Sigmoid colon (tissue), 7 donors: Measurements from ENCODE around the gene MPV17L2. TPM values are rescaled to one million over a fixed set of nuclear protein-coding genes. Genes with fewer than 3 reads are reported as not detected.

ENCODE experiments used
- DNase-seq: peaks from one replicate; pipeline ENCODE4 v3.0.0-alpha.2; 2019
- H3K27ac ChIP-seq, 4 donors: fragments of 200-600 bp; sonication (generic); one replicate each; pipeline ENCODE4 v1.5.1; 2016 to 2019; ENCODE audit warnings: mild to moderate bottlenecking in 1 of 4
- H3K27me3 ChIP-seq, 3 donors: fragments of 200-600 bp; sonication (generic); one replicate each; pipeline ENCODE4 v1.5.1; 2019; ENCODE audit warnings: mild to moderate bottlenecking in 1 of 3
- H3K36me3 ChIP-seq, 4 donors: fragments of 200-600 bp; sonication (generic); one replicate each; pipeline ENCODE4 v1.5.1; 2016 to 2019
- H3K4me1 ChIP-seq, 4 donors: fragments of 200-600 bp; sonication (generic); one replicate each; pipeline ENCODE4 v1.5.1; 2017 to 2019
- H3K4me3 ChIP-seq, 4 donors: fragments of 200-600 bp; sonication (generic); one replicate each; pipeline ENCODE4 v1.5.1; 2017 to 2019; ENCODE audit warnings: mild to moderate bottlenecking in 2 of 4, moderate library complexity in 1 of 4
- H3K9me3 ChIP-seq, 4 donors: fragments of 200-600 bp in 3 of 4; sonication (generic) in 3 of 4; one replicate each; pipeline versions ENCODE4 v1.5.1 to v1.6.1; 2013 to 2019
- EP300 ChIP-seq, 4 donors: sonication (generic); formaldehyde crosslinking; IDR thresholded peaks; one replicate each; pipeline ENCODE4 v1.6.1; 2017; ENCODE audit warnings: antibody characterized with exemption in 4 of 4
- POLR2A ChIP-seq, 2 donors: fragments of 450-650 bp; IDR thresholded peaks; one replicate each; pipeline ENCODE4 v1.6.1; 2016; ENCODE audit warnings: antibody characterized with exemption in 2 of 2, mild to moderate bottlenecking in 2 of 2, moderate library complexity in 2 of 2
- POLR2AphosphoS5 ChIP-seq, 4 donors: sonication (generic); formaldehyde crosslinking; IDR thresholded peaks; one replicate each; pipeline ENCODE4 v1.6.1; 2017; ENCODE audit warnings: antibody characterized with exemption in 4 of 4
- WGBS, 2 donors: extraction: QIAGEN DNeasy Blood & Tissue Kit; methylation state at CpG; one replicate each; pipeline ENCODE4 v1.1.7; 2013; 5-methylcytosine and 5-hydroxymethylcytosine counted together
- intact Hi-C: fragments of 100-400 bp; cut with DNase I; formaldehyde crosslinking; loops from one replicate; pipeline ENCODE4 v1.15.1; 2023
- polyA plus RNA-seq, 3 donors: library from polyadenylated mRNA; stranded (reverse); fragments of 200-250 nt; gene quantifications; one replicate each; pipeline ENCODE4 v1.2.3, GENCODE V29; 2013
- total RNA-seq, 4 donors: library from RNA; depleted of rRNA; stranded (reverse); fragments of >200 nt; gene quantifications; one replicate each; pipeline ENCODE4 v1.1.0, GENCODE V29; 2016
- TF ChIP-seq, protein P1 (sequence below), 4 experiments: fragments of 450-650 bp in 3 of 4; fragments of 200-600 bp in 1 of 4; IDR thresholded peaks; one replicate each; pipeline ENCODE4 v1.5.1; 2016 to 2019; ENCODE audit warnings: antibody characterized with exemption in 4 of 4, mild to moderate bottlenecking in 3 of 4, moderate library complexity in 2 of 4
- donor health status: healthy with polysubstance abuse.
- donor health status: Bipolar disorder and iron deficiency.
- donor health status: healthy.

MPV17L2 gene
- total and polyA plus RNA-seq, 7 donors: 9.0 to 37.3 (median 18.9) TPM

DNA sequence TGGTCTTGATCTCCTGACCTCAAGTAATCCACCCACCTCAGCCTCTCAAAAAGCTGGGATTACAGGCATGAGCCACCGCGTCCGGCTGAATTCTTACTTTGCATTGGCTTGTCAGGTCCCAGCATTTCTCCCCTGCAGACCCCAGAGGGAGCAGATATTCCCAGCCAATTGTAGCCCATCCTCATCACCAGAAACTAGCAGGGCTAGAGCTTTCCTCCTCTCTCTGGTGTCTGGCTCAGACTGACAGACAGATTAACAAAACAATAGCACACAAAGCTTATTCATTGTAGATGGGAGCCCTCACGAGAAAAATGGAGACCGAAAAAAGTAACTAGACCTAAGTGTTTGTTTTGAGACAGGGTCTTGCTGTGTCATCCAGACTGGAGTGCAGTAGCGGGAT is 7.5 kb upstream of the MPV17L2 start:
- intact Hi-C loops: no loop called here
- Histone ChIP-seq H3K4me3 (no peak overlapping the region), H3K36me3 (no peaks in the 10 kb centered on the region), H3K9me3 (no peaks in the 10 kb centered on the region), H3K4me1 (no peaks in the 10 kb centered on the region), H3K27ac (no peak overlapping the region), H3K27me3 (no peaks in the 10 kb centered on the region)
- DNase-seq: no peak
- WGBS, 2 donors: 82 to 89% methylated on average over 6 of the region's 6 CpGs
- TF ChIP-seq POLR2A (IDR thresholded peaks at IDR 0.05) (no peak), POLR2AphosphoS5 (IDR thresholded peaks at IDR 0.05) (no peak), EP300 (IDR thresholded peaks at IDR 0.05) (no peak)
- TF ChIP-seq, protein P1, sequence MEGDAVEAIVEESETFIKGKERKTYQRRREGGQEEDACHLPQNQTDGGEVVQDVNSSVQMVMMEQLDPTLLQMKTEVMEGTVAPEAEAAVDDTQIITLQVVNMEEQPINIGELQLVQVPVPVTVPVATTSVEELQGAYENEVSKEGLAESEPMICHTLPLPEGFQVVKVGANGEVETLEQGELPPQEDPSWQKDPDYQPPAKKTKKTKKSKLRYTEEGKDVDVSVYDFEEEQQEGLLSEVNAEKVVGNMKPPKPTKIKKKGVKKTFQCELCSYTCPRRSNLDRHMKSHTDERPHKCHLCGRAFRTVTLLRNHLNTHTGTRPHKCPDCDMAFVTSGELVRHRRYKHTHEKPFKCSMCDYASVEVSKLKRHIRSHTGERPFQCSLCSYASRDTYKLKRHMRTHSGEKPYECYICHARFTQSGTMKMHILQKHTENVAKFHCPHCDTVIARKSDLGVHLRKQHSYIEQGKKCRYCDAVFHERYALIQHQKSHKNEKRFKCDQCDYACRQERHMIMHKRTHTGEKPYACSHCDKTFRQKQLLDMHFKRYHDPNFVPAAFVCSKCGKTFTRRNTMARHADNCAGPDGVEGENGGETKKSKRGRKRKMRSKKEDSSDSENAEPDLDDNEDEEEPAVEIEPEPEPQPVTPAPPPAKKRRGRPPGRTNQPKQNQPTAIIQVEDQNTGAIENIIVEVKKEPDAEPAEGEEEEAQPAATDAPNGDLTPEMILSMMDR (IDR thresholded peaks at IDR 0.05): no peak

GRCh38 chr19:18190278-18190677 is 2.7 kb upstream of the MPV17L2 start:
- intact Hi-C loops: loop anchor here (5.0 kb wide), 1 partner anchor 38 kb away; the partner anchor contains the start of gene PIK3R2

DNA sequence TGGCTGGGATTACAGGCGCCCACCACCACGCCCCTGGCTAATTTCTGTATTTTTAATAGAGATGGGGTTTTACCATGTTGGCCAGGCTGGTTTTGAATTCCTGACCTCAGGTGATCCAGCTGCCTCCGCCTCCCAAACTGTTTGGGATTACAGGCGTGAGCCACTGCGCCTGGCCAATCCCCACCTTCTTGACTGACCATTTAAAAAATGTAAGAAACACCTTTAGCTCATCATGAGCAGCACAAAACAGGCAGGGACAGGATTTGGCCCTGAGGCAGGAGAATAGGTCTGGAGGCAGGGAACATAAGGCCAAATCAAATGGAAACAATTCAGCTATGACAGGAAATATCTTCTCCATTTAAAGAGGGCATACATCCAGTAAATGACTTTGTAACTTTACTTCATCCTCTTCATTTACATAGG is 1.4 kb upstream of the MPV17L2 start:
- peak overlapping the region; percentile 93 to 99 (median 96) for H3K27ac ChIP-seq
- peak overlapping the region in 3 of 4 donors; percentile 55 to 91 (median 70) for H3K4me3 ChIP-seq
- no peak for DNase-seq
- H3K27me3 ChIP-seq: no peaks in the 10 kb centered on the region
- peaks cover 0 to 31% (median 24%) of the 10 kb centered on the region in 4 donors for H3K4me1 ChIP-seq
- intact Hi-C loops: loop anchor here (5.0 kb wide), 1 partner anchor 39 kb away; the partner anchor contains the start of gene PIK3R2
- TF ChIP-seq POLR2AphosphoS5 (IDR thresholded peaks at IDR 0.05) (no peak), POLR2A (IDR thresholded peaks at IDR 0.05) (no peak), EP300 (IDR thresholded peaks at IDR 0.05) (no peak)
- TF ChIP-seq, protein P1 (IDR thresholded peaks at IDR 0.05): no peak
- peaks cover 0 to 11% (median 0%) of the 10 kb centered on the region in 4 donors for H3K36me3 ChIP-seq
- 44 to 71% methylated on average over 5 of the region's 5 CpGs for WGBS, 2 donors
- no peaks in the 10 kb centered on the region for H3K9me3 ChIP-seq

More at GRCh38 chr19:18190278-18190677, 2.7 kb upstream of the MPV17L2 start:
- no peak for TF ChIP-seq EP300 (IDR thresholded peaks at IDR 0.05)
- H3K27me3 ChIP-seq: no peaks in the 10 kb centered on the region
- no peak for DNase-seq
- H3K36me3 ChIP-seq: no peaks in the 10 kb centered on the region
- 92 to 93% methylated on average over 4 of the region's 4 CpGs for WGBS, 2 donors
- H3K4me1 ChIP-seq: peaks cover 0 to 31% (median 23%) of the 10 kb centered on the region in 4 donors
- H3K27ac ChIP-seq: no peak overlapping the region
- H3K9me3 ChIP-seq: no peaks in the 10 kb centered on the region
- no peak overlapping the region for H3K4me3 ChIP-seq

GRCh38 chr19:18193388-18194180 is 566 bp downstream of the MPV17L2 start:
- peak overlapping the region; percentile 75 to 91 (median 84) for H3K4me3 ChIP-seq
- H3K4me1 ChIP-seq: peaks cover 0 to 31% (median 24%) of the 10 kb centered on the region in 4 donors
- no peaks in the 10 kb centered on the region for H3K9me3 ChIP-seq
- H3K27ac ChIP-seq: peak overlapping the region; percentile 94 to 98 (median 96)
- intact Hi-C loops: loop anchor here (1.0 to 5.0 kb wide), 2 partner anchors 11 to 41 kb away; partner anchors contain the start of genes PIK3R2 and RAB3A
- H3K27me3 ChIP-seq: no peaks in the 10 kb centered on the region
- peak; percentile 79 for DNase-seq
- H3K36me3 ChIP-seq: peaks cover 0 to 28% (median 3%) of the 10 kb centered on the region in 4 donors
- no peak for TF ChIP-seq POLR2AphosphoS5 (IDR thresholded peaks at IDR 0.05)
- TF ChIP-seq POLR2A (IDR thresholded peaks at IDR 0.05): no peak
- TF ChIP-seq, protein P1 (IDR thresholded peaks at IDR 0.05): no peak
- 3 to 5% methylated on average over 46 of the region's 46 CpGs for WGBS, 2 donors

GRCh38 chr19:18194181-18194530 is 1.1 kb downstream of the MPV17L2 start:
- Histone ChIP-seq H3K36me3 (peaks cover 0 to 34% (median 3%) of the 10 kb centered on the region in 4 donors), H3K27me3 (no peaks in the 10 kb centered on the region), H3K9me3 (no peaks in the 10 kb centered on the region), H3K4me1 (peaks cover 0 to 31% (median 24%) of the 10 kb centered on the region in 4 donors), H3K27ac (peak overlapping the region; percentile 94 to 98 (median 96)), H3K4me3 (peak overlapping the region in 3 of 4 donors; percentile 82 to 91 (median 85))
- intact Hi-C loops: loop anchor here (5.0 kb wide), 1 partner anchor 42 kb away; the partner anchor contains the start of gene PIK3R2
- no peak for TF ChIP-seq POLR2A (IDR thresholded peaks at IDR 0.05)
- no peak for TF ChIP-seq EP300 (IDR thresholded peaks at IDR 0.05)
- TF ChIP-seq, protein P1 (IDR thresholded peaks at IDR 0.05): no peak
- no peak for TF ChIP-seq POLR2AphosphoS5 (IDR thresholded peaks at IDR 0.05)
- 54 to 71% methylated on average over 12 of the region's 12 CpGs for WGBS, 2 donors
- no peak for DNase-seq
